Sigmoid colon (tissue), 4 donors: ENCODE results near the gene ZFHX2.
A peak's percentile ranks its signal among the peaks of the same experiment; 100 is the strongest.

Source experiments
- POLR2A ChIP-seq, 2 donors: fragments of 450-650 bp; IDR thresholded peaks; one replicate each; pipeline ENCODE4 v1.6.1; 2016; ENCODE audit warnings: antibody characterized with exemption in 2 of 2, mild to moderate bottlenecking in 2 of 2, moderate library complexity in 2 of 2
- POLR2AphosphoS5 ChIP-seq, 4 donors: sonication (generic); formaldehyde crosslinking; IDR thresholded peaks; one replicate each; pipeline ENCODE4 v1.6.1; 2017; ENCODE audit warnings: antibody characterized with exemption in 4 of 4

GRCh38 chr14:23561873-23562821 is 10.6 kb upstream of the ZFHX2 start:
- TF ChIP-seq POLR2A (IDR thresholded peaks at IDR 0.05) (no peak), POLR2AphosphoS5 (IDR thresholded peaks at IDR 0.05) (peak in 1 of 4 donors; percentile 10)
